ENCODE measurements around the gene CALCOCO1.

GRCh38 chr12:53659571-53659981 is 67.7 kb downstream of the CALCOCO1 start:
- no peak for TF ChIP-seq POLR2A (IDR thresholded peaks at IDR 0.05; ENCODE audit: low read length)
- TF ChIP-seq GATA1 (IDR thresholded peaks at IDR 0.05; ENCODE audit: low read depth, low read length), result no peak
